HG03354 (cell line): ENCODE results near the gene TUT4.

Source experiments
- ATAC-seq: cut with Tn5 transposase; IDR thresholded peaks from one replicate; pipeline ENCODE4 v1.9.1; 2021; ENCODE audit warnings: mild to moderate bottlenecking; ENCODE audit not compliant: unreplicated experiment, poor library complexity, severe bottlenecking

The TUT4 gene

DNA sequence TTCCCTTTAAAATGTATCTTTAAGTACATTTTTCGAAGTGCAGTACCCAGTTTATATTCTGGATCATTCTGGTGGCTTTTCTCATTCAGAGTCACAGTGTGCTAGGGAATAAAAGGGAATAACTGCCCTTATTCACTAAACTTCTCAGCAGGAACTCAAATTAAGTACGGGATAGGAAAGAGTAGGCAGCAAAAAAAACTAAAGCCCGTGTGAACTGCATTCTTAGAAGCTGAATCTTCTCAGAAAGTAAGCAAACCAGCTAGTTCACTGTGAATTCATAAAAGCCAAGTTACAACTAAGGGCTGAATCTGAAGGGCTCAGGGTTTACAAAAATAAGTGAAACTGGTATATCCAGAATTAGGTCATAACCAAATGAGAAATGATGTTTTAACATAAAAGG, 126.5 kb downstream of the TUT4 start:
- no peak for ATAC-seq

DNA sequence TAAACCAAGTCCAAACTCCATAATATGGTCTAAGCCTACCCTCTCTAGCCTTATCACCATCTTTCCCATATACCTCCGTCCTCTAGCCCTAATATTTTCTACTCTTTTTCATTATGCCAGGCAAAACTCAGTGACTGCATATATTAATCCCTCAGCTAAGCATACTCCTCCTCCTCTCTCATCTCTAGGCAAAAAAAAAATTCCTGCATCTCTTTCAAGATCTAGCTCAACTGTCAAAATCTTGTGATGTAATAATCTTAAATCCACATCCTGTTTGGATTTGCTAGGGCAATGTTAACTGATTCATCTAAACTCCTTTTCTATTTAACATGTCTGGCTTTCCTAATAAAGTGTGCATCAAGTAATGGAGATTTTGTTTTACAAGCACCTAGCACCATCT, 128.1 kb downstream of the TUT4 start:
- no peak for ATAC-seq

DNA sequence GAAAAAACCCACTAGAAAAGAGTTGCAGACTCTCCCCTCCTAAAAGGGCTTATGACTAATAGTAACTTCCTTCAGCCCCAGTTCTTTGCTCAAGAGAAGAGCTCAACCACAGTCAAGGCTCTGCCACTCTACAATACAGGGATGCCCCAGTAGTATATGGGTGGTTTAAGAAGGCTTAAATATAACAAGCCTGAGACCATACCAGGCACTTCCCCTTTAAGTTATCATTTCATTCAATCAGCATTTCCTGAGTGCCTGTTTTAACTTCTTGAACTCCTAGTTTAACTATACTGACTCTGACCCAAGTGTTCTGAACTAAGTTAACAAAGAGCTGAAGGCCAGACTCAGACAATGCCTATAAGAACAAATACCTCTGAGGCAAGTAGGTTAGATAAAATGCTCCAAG, 128.7 kb downstream of the TUT4 start:
- no peak for ATAC-seq

DNA sequence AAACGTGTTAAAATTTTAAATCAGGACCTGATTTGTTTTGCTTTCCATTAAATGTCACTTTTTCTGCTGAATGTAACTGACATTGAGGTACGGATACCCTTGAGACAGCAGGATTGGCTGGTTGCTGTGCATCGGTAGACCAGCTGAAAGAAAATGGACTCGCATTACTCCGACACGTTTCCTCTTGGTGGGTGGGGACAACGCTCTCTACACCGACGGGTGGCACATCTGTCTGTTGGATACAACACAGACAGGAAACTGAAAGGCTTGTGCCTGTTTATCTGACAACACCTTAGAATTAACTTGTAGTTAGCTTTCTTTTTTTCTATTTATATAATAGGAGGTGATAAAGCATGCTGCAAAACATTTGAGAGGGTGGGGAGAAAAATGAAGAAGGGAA, 129.1 kb downstream of the TUT4 start:
- no peak for ATAC-seq

DNA sequence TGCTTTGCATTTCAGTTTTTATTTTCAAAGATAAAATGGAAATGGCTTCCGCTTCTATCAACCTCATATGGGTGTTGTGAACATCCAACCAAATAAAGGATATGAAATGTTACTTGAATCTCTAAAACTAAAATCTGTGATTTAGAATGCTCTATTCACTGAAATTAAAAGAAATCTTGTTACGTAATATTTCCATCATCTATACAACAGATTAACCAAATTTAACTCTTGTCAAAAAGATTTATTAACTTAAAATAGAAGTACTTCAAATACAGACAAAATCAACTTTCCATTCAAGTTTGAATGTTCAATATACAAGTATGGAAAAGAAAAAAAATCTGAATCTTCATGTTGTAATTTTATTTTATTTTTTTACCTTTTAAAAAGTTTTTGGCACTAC, 129.8 kb downstream of the TUT4 start:
- no peak for ATAC-seq

DNA sequence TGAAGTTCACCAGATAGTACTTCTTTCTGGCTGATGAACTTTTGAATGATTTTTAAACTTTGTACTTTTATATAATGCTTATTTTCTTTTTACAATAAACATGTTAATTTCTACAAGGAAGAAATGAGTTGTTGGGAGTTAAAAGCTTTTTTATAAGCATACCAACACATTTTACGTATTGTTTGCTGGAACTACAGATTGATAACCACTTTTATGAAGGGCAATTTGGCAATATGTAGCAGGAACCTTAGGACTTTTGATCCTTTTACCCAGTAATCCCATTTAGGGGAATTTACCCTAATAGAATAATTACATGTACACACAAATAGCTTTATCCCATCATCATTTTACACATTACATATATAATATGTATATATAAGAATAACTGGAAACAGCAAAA, 132.2 kb downstream of the TUT4 start:
- no peak for ATAC-seq

DNA sequence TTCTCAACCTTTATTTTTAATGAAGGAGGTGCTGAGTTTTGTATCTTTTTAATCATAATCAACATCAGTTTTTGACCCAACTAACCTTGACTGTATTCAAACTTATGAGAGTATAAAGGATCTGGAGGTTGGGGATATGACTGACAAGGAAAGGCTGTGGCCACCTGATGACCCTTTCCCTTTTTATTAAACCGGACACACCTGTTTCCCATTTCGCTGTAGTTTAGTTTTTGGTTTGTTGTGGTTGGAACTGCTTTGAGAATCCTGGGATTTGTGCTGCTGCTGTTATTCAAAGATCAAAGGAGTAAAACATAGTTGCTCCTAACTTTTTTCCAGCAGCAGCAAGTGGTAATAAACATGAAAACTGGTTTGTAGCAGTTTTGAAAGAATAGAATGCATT, 136.1 kb downstream of the TUT4 start:
- no peak for ATAC-seq

DNA sequence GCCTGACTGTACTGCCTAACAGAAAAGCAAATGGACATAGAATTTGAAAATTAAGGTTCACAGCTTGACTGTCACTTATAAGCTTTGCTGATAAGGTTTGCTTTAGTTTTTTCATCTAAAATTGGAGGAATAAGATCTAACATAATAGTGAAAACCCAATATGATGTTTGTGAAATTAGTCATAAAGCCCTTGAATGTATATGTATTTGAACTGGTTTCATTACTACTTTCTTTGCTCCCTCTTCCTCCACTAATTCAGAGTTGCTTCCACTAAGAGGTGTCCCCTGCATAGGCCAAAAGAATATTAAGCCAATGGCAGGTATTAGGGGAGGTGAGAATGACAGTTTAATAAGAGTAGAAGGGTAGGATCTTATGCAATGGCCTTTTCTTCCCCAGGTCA, 137.9 kb downstream of the TUT4 start:
- ATAC-seq, result no peak

DNA sequence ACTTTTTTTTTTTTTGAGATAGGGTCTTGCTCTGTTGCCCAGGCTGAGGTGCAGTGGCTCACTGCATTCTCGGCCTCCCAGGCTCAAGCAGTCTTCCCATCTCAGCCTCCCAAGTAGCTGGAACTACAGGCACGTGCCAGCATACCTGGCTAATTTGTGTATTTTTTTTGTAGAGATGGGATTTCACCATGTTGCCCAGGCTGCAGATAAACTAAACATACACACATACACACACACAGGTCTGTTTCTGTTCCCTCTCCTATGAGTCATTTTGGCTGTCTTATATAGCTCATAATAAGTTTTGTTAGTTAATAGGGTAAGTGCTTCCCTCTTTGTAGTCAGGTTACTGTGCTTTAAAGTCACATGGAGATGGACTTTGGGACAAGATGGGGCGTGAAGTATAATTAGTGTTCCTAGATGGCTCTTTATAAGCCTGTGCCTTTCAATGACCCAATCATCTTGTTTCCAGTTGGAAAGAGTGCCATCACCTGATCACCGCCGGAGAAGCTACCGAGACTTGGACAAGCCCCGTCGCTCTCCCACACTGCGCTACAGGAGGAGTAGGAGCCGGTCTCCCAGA, 139.4 kb downstream of the TUT4 start:
- no peak for ATAC-seq

DNA sequence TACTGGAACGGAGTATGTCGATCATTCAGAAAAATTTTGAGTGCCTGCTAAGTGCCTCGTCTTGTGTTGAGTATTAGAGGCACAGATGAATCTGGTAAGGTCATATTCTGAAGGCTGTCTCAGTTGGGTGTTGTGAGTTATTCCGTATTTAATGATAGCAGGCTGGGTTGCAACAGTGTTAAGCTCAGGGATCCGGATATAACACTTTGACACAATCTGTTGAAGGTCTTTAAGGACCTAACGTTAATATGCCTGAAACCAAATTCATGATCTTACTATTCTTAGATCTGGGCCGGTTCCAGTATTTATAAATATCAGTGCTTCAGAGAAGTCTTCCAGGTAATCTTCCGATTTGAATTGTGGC, 147.9 kb downstream of the TUT4 start:
- ATAC-seq, result no peak

DNA sequence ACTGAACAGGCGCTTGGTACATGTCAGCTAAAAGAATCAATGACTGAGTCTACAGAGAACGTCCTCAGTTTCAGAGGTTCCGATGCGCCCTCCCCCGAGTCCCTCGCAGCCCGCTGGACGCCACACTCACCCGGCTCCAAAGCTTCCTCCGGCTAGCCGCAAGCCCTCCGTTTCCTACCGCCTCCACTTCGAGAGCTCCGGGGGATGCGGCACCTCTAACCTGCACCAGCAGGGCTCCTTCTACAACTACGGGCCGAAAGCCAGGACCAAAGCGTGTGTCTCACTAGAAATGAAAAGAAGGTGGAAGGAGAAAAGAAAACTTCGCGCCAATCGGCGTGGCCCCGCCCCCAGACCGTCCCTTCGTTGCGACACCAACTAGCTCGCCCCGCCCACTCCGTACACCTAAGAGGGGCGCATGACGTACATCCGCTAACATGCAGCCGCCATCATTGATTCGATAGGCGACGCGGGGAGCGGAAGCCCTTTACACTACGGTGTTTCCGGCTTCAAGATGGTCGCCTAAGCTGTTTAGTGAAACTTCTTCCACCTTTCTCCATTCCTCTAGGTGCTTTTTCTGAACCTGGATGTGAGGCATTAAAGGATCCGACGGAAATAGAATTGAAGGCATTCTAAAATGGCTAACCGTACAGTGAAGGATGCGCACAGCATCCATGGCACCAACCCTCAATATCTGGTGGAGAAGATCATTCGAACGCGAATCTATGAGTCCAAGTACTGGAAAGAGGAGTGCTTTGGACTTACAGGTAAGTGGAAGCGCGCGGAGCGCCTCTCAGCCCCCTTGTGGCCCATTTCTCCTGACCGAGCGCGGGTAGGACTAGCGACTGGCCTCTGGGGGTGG, 148.5 kb downstream of the TUT4 start, which contains the start of the genes ORC1 and PRPF38A:
ORC1 (minus strand) TSS at position 308 of the 859 bp plus-strand sequence. CDS start 2,200 bp downstream, outside the sequence.
PRPF38A (plus strand) TSS at position 487 of the 859 bp plus-strand sequence; CDS start at position 635, 148 bp downstream.
- peak; percentile 95 for ATAC-seq

DNA sequence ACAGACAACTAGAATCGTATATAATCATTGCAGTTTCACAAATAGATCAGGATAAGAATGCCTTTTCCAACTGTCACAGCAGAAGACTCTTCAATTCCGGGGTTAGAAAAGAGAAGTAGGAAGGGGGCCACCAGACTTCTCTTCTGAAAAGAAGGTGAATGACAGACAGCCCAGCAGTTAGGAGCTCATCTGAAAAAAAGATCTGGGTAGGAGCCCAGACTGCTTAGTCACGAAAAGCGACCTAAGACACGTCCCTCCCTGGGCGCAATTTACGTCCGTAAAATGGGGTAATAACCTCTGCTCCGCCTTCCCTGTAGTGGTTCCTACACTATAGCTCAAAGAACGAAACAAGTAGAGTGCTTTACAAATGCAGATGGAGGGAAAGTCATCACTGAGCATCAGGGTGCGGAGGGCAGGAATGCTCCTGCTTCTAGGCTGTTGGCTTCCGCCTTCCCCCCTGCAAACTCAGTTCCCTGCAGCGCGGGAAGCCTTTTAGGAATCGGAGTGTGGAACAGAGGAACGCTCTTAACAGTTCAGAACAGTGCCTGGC, 149.3 kb downstream of the TUT4 start:
- peak; percentile 36 for ATAC-seq

DNA sequence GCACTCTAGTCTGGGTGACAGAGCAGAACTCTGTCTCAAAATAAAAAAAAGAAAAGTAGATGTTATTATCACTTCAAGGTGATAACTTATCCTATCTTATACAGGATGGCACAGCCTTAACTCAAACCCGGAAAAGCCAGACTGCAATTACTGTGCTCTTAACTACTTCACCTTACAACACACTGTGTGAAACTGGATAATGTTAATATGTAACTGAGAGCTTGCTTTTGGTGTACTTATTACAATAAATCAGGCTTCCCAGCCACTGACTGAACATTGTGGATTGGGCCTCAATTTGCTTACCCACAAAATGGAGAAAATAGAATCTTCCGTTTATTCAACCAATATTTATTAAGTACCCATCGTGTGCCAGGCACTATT, 150.0 kb downstream of the TUT4 start:
- no peak for ATAC-seq

DNA sequence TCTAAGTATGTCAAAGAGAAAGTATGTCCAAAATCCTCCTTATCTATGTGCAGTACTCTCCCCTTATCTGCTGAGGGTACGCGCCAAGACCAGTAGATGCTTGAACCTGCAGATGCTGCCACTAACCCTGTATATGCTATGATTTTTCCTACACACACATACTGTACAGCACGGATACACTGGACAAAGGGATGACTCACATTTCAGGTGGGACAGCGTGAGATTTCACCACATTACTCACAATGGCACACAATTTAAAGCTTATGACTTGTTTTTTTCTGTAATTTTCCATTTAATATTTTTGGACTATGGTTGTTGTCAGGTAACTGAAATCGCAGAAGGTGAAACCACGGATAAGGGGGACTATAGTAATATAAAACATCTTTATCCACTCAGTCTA, 152.8 kb downstream of the TUT4 start:
- ATAC-seq, result no peak

DNA sequence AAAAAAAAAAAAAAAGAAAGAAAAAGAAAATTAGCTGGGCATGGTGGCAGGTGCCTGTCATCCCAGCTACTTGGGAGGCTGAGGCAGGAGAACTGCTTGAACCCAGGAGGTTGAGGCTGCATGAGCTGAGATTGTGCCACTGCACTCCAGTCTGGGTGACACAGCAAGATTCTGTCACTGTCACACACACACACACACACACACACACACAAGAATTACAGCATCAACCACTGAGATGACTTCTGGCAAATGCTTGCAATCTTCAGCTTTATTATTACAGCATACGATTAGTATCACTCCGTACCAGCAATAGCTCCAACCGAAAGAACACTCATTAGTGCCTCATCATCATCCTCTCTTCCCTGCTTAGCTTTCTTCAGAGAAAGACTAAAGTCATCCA, 153.3 kb downstream of the TUT4 start:
- ATAC-seq, result no peak

DNA sequence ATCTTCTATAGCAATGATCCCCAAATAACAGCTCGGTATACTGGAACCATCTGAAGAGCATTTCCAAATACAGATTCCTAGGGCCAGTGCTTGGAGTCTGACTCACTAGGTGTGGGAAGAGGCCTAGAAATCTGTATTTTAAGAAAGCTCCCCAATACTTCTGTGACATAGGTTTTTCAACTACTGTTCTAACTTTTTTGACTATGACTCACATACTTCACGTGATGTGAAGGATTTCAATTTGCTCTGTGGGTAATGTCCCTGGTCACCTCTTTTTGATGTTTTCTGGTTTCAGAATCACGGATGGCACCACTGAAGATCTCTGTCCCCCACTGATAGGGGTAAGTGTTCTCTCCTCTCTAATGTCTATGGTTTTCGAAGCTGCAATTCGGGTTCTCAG, 159.7 kb downstream of the TUT4 start:
- no peak for ATAC-seq

DNA sequence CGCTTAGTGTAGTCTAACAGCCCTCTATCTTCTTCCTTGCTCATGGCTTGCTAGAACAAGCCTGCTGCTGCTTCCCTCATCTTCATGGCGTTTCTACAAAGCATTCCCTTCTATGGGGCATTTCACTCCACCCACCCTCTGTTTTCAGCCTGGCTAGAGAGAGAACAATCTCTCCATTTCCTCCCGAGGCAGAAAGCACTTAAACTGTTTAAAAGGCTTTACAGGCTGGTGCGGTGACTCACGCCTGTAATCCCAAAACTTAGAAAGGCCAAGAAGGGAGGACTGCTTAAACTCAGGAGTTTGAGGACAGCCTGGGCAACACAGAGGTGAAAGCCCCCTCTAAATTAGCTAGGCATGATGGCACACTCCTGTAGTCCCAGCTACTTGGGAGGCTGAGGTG, 166.4 kb downstream of the TUT4 start:
- ATAC-seq, result no peak

DNA sequence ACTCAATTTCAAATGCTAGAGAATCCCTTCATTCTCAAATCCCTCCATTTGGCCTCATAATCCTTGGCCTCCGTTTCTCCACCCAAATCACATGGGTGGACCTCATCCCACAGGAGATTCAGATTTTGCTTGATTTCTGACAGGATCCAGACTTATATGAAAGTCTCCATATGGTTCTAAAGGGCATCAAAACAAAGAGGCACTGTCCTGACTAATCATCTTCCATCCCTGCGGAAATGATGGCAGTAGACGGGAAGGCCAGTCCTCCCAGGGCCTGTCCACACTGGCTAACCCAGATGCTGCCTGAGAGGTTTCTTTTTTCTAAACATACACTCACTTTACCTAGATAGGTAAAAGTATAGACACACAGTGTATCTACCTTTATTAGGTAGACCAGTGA, 167.5 kb downstream of the TUT4 start:
- ATAC-seq, result no peak
